Kidney glomerular epithelial cell (primary cell): Measurements from ENCODE around the gene ING5.
"Not testable (repeated sequence)": the region's sequence is repeated elsewhere in the genome, so short reads cannot be mapped to it uniquely, and the experiment has no call there.

Experiments used
- DNase-seq: peaks from one replicate; lab custom pipeline; 2025; lab: John Stamatoyannopoulos, UW

Gene ING5

DNA sequence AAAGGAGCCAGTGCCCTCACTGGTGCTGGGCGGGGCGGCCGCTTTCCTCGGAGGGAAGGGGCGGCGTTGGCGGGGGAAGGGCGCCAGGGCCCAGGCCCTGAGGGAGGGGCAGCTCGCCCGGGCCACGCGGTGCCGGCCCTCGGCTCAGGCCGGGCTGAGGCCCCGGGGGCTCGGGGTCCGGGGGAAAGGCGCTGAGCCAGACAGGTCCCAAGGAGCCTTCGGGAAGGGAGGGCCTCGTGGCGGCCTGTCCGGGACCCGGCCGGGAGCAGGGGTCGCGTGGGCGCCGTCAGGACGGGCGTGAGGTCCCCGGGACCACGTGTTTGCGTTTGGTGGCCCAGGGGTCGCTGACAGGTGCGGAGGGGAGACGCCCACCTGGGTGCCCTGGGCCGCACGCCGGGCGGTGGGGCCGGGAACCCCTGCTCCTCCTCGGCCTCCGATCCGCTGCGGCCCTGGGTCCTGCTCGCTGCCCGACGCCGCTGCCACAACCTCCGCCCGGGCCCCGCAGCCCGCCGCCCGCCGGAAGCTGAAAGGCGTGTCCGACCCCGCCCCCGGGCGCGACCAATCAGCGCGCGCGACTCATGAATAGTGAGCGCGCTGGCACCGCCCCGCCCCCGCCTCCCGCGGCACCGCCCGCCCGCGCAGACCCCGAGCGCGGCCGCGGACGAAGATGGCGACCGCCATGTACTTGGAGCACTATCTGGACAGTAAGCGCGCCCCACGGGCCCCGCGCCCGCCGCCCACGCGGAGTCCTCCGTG, at the start of gene ING5:
TSS of gene ING5 (plus strand) at position 641 of the 756 bp plus-strand sequence. CDS start at position 668, 27 bp downstream.
- peak; percentile 76 for DNase-seq

DNA sequence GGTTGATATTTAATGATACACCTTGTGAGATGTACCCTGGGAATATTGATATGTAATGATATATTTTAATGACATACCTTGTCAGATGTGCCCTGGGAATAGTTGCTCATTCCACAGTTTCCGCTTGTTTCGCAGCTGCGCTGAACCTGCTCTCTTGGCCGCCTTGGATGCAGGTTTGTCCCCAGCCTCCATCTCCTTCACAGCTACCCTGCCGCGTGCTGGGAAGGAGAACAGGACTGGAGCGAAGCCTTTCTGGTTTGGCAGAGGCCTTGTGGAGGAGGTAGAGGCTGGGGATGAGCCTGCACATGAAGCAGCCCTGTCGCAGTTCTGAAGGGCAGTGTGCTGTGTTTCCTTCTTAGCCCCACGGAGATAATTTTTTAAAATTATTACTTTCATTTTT, 49.7 kb upstream of the ING5 start:
- no peak for DNase-seq

DNA sequence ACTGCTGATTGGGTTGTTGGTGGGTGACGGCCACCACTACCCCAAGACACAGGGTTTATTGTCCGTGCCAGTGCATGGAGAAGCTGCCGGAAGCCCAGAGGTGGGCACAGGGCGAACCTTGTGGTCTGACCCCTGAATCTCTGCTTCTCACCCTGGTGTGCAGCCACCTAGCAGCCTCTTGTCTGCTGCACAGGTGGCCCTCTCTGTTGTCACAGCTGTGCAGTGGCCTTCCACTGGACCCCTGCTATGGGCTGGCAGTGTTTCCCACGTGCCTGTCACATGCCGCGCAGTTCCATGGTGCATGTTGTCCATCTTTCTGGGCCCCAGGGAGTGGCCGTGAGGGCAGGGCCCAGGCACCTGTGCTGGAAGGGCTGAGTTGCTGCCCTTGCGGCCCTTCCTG, 49.1 kb upstream of the ING5 start:
- no peak for DNase-seq

DNA sequence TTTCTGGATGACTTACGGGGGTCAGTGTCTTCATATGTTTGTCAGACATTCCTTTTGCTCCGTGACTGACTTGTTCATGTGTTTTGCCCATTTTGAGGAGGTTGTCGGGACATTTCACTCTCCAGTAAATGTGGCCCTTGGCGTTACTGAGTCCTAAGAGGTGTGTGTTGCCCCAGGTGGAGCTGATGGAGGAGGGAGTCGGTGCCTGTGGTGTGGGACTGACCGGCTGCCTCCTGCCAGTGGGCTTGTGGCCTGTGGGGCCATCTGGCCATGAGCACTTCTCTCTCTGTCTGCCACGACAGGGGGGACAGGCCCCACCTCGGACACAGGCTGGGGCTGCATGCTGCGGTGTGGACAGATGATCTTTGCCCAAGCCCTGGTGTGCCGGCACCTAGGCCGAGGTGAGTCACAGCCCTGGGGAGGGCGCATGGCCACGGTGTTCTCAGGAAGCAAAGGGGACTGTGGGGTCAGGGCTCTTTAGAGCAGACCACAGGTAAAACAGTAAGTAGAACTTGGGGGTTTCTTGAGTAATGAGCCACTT, 48.6 kb upstream of the ING5 start:
- DNase-seq, result no peak

DNA sequence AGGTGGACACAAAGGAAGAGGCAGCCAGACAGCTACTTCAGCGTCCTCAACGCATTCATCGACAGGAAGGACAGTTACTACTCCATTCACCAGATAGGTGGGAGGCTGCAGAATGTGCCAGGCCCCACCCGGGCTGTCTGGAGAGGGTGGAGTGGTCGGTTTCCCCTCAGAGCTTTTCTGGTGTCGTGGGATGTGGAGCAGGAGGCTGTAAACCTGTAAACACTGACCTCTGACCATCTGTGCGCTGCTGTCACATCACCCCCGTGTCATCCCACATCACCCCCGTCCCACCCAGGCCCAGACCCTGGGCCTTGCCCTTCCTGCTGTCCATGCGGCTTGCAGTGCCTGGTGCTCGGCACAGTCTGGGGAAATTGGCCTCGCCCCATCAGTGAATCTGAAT, 47.3 kb upstream of the ING5 start:
- no peak for DNase-seq

DNA sequence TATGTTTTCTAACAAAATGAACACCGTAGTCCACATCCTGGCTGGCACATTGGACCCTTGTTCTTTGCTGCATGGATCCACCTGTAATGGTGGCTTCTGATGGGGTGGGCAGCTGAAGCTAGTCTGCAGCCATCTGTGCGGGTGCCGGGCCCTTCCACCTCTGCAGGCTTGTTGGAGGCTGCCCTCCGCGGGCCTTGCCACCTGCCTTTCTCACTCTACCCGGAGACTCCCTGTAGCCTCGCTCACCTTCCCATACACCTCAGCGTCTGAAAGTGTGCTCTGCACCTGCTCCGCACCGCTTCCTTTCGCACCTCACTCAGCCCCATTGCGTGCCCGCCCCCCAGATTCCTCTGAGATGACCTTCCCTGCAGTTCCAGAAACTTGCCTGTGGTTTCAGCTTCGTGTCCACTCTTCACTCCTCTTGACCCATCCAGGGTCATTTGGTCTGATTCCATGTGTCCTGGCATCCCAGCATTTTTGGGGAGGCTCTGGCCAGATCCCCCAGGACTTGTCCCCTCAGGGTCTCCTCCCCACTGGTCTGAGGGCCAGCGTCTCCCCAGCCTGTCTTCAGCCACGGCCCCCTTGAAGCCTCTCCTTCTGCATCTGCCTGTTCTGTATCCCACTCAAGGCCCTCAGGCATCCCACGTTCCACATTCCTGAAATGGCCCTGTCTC, 46.2 kb upstream of the ING5 start:
- DNase-seq, result no peak

DNA sequence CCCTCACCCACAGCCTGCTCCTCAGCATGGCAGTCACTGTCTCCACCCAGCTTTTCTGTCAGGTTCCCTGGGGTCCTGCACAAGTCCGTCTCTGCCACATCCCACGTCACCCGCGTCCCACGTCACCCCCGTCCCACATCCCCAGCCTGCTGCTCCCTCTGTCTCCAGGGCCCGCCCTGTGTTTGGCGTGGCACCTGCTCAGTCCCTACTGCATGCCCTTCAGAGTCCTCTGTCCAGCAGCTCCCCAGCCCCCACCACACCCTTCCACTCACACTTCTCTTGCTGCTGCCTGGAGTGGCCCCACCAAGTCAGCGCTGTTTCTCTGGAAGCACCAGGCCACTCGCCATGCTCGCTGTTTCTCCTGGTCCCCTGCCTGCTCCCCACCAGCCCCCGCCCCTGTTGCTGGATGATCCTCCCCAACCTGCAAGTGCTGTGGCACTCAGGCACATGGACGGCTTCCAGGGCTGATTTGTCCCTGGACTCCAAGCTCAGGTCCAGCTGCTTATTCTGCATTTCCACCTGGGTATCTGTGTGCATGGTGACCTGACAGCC, 45.6 kb upstream of the ING5 start:
- no peak for DNase-seq

DNA sequence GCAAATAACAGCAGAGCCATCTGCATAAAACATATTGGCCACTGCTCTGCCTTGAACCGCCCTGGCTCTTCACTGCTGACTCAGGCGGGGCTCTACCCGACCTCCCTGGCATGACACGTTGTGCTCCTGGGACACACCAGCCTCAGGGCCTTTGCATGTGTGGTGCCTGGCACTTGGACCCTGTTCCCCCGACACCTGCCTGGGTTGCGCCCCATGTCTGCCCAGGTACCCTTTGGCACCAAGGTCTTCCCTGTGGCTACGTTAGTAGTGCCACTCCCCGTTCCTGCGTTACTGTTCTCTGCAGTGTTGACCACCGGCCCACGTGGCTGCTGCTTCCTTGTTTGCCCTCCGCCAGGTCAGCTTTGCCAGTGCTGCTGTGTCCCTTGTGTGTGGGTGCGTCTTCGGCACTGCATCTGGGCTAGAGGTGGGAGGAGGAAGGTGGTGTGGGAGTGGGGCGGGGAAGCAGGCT, 44.0 kb upstream of the ING5 start:
- DNase-seq, result no peak

DNA sequence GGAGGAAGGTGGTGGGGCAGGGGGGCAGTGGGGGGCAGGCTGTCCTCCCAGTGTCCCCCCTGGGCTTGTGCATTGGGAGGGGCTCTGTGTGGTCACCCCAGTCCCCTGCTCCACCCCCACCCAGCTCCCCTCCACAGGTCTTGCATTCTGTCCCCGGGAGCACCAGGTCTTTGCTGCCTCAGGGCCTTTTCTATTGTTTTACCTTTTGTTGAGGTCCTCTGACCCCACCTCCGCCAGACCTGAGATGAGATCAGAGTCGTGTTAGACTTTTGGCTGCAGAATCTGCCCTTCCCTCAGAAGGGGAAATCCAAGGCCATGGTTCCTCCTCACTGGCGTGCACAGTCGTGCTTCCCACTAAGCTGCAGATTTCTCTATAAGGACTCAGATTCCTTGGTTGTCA, 43.5 kb upstream of the ING5 start:
- no peak for DNase-seq

DNA sequence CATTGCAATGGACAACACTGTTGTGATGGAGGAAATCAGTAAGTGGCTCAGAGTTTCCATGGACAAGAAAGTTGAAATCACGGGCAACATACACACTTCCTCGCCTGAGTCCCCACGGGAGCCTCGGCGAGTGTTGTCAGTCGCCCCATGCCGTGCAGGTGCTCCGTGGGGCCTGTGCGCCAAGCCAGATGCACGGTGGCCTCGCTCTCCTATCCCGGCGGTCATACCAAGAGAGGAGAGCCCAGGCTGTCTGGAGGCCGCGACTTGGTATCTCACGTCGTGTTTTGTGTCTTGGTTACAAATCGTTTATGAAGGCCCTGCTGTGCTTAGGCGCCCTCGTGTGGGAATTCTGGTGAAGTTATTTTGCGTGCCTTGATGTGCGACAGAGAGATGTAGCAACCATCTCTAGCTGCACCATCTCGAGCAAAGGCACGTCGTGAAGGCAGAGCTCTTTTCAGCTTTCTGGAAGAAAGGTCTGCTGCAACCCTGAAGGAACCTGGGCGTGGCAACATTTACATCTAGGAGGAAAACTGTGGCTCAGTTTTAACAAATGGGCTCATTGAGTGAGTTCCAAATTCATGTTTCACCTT, 42.6 kb upstream of the ING5 start:
- DNase-seq, result peak; percentile 37

DNA sequence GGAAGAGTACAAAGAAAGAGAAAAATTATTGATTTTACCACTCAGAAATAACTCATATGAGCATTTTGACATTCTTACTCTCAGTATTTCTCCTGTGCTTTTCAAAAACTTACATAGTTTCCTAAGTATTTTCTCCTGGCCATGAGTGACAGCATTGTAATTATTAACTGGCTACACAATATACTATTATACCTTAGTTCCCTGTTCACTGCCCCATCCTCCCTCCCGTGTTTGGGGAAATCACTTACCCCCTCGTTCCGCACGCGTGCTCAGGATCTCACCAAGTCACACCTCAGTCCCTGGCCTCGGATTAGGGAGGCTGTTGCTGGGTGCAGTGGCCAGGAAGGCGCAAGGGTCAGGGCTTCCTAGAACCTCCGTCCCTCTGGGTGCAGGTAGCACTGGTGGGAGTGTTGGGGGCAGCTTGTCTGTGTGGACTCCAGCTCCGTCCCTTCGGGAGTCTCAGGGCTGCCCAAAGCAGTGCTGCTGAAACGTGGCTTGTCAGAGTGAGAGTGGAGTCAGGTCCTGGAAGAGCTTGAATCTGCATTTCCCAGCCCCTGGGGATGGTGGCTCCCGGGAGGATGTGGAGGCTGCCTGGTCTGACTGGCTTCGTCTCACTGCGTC, 41.1 kb upstream of the ING5 start:
- DNase-seq, result no peak

DNA sequence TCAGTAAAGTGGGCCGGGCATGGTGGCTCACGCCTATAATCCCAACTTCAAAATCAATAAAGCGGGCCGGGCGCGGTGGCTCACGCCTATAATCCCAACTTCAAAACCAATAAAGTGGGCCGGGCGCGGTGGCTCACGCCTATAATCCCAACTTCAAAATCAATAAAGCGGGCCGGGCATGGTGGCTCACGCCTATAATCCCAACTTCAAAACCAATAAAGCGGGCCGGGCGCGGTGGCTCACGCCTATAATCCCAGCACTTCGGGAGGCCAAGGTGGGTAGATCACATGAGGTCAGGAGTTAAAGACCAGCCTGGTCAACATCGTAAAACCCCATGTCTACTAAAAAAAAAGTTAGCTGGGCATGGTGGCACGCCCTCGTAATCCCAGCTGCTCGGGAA, 39.1 kb upstream of the ING5 start:
- DNase-seq, result not testable (repeated sequence)

DNA sequence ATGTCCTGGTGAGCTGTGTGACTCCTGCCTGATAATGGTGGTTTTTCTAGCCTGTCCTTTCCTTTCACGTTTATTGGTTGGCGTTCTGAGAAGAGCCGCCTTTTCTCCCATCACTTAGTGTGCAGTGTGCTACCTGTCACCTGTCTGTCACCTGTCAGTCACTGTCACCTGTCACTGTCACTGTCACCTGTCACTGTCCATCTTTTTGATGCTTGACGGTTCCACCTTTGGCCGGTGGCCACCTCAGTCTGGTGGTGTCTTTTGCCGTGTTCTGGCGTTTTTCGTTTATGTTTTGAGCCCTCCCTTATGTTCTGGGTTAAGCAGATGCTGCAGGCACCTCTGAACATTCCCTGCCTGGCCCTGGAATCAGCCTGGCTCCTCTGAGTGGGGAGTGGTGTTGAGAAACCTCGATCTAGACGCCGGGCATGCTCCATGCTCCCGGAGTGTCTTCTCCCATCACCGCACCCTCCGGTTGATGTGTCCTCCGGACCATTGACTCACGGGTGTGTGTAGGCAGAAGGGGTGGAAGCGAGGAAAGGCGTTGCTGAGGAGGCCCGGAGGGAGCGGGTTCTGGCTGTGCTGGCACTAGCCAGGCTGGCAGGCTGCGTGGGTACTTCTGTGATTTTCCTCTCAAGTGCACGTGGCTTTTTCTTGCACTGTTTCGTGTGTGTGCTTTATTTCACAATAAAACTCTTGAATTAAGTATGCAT, 36.0 kb upstream of the ING5 start:
- DNase-seq, result no peak

DNA sequence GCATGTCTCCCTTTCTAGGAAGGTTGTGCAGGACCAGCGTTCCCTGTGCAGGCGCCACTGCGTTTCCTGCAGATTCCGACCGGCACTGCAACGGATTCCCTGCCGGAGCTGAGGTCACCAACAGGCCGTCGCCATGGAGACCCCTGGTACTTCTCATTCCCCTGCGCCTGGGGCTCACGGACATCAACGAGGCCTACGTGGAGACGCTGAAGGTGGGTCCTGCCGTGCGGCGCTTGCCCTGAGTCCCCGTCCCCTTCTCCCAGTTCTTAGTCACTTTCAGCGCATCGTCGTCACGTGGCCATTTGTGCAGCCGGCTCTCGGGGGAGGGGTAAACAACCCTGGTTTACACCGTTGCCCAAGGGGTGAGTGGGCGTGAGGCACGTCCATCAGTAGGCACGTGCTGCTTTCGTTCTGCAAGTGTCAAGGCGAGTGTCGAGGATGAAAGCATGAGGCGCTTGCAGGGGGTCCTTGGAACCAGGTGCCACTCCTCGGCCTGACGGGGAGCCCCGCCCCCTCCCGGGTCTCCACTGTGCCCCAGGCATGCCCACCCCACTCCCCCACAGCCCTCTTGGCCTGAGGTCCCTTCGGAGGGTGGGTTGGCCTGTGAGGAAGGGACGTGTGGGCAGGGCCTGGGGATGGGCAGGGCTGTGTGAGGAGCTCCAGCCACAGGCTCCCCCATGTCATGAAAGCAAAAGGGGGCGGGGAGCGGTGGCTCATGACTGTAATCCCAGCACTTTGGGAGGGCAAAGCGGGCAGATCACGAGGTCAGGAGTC, 35.0 kb upstream of the ING5 start:
- DNase-seq, result no peak

DNA sequence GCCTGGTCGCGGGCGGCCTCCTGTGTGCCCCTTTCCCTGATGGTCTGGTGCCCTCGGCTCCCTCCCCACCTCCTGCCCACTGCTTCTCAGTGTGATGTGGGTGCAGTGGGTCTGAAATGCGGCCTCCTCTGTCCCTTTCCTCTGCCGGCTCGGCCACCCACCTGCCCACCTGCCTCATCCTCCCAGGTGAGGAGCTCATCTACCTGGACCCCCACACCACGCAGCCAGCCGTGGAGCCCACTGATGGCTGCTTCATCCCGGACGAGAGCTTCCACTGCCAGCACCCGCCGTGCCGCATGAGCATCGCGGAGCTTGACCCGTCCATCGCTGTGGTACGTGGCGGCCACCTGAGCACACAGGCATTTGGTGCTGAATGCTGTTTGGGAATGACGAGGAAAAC, 33.5 kb upstream of the ING5 start:
- DNase-seq, result no peak

DNA sequence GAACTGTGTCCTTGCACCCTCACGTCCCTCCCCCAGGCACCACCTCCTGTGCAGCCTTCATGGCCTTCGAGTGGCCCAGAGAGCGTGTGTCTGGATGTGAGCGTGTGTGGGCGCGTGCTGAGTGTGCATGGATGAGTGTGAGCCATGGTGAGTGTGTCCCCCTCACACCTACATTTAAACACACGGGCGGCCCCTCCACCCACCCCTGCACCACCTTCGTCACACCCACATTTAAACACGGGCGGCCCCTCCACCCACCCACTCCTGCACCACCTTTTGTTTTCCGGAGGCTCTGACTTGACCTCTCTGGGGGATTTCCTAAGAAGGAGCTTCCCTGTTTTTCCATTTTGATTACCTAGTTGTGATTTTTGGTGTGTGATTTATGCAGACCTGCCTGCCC, 33.0 kb upstream of the ING5 start:
- no peak for DNase-seq

DNA sequence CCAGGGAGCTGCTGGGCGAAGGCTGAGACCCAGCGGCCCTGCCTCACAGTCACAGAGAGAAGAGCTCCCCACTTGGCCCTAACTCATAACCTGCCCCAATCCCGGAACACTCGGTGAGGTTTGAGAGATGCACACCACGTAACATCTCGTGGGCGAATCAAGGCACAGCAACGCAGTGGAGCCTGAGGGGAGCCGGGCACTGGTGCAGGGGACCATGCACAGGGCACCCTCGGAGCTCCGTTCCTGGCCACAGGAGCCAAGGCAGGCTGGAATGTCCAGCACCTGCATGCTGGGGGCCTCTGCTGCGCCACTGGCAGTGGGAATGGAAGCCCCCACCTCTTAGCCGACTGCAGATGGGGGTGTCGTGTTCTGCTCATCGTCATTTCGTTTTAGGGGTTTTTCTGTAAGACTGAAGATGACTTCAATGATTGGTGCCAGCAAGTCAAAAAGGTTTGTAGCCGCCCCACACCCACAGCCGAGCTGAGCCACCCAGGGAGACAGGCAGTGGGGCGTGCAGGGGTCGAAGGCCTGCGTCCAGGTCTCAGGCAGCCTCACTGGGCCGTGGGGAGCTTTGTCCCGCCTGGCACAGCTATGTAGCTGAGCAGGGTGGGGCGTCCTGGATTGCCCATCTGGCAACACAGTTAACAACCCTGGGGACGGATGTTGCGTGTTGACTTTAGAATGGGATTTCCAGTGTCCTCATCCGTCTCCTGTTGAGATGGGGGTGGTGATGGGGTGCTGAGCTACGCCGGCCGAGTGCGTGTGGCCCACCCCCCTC, 31.3 kb upstream of the ING5 start:
- DNase-seq, result no peak

DNA sequence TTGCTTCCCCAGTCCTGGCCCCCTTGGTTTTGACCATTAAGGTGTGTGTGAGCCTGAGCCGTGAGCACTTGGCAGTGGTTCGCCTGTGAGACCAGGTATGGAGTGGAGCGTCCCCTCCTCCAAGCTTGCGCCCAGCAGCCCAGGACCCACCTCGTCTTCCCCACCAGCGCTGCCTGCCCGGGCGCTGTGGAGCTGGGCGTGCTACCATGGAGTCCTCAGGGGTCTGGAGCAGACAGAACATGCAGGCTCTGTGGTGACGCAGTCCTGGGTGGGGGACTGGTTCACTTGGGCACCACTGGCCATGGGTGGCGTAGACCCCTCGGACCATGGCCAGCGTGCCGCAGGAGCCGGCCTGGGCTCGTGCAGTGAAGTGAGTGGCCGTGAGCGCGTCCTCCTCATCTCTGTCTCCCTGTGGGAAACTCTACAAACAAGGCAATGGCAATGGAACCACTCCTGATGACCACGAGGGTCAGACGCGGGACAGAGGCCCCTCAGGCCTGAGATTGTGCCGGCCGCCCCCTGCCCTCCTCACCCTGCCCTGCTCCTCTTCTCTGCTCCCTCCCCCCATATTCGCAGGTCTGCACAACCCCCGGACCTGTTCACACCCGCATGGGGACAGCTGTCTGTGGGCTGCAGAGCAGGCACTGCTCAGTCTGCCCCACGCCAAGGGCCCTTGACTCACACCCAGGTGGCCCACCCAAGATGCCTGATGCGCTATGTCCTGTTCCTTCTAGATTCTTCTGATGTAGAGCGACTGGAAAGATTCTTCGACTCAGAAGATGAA, 30.2 kb upstream of the ING5 start:
- no peak for DNase-seq
